HG03457 (cell line): ENCODE results near the gene RCAN2.

Source experiments
- ATAC-seq: cut with Tn5 transposase; IDR thresholded peaks from one replicate; pipeline ENCODE4 v1.9.1; 2021; ENCODE audit warnings: moderate number of reproducible peaks; ENCODE audit not compliant: unreplicated experiment

RCAN2 gene

GRCh38 chr6:46491628-46492547 is 639 bp upstream of the RCAN2 start:
- ATAC-seq, result no peak

GRCh38 chr6:46490425-46491200 is 636 bp downstream of the RCAN2 start:
- ATAC-seq, result no peak

- no peak for ATAC-seq
Measured at GRCh38 chr6:46486181-46486580, 5.1 kb downstream of the RCAN2 start.

GRCh38 chr6:46484081-46484820 is 7.0 kb downstream of the RCAN2 start:
- ATAC-seq, result no peak

- ATAC-seq, result no peak
Measured at GRCh38 chr6:46476301-46476700, 14.9 kb downstream of the RCAN2 start.

GRCh38 chr6:46473881-46474280 is 17.4 kb downstream of the RCAN2 start:
- ATAC-seq, result no peak

- ATAC-seq, result no peak
Measured at GRCh38 chr6:46472243-46472642, 19.0 kb downstream of the RCAN2 start.

GRCh38 chr6:46469021-46469420 is 22.2 kb downstream of the RCAN2 start:
- ATAC-seq, result no peak

- no peak for ATAC-seq
Measured at GRCh38 chr6:46468403-46469010, 22.7 kb downstream of the RCAN2 start.

- no peak for ATAC-seq
Measured at GRCh38 chr6:46466570-46466969, 24.7 kb downstream of the RCAN2 start.

GRCh38 chr6:46465294-46466165 is 25.7 kb downstream of the RCAN2 start:
- no peak for ATAC-seq

- ATAC-seq, result no peak
Measured at GRCh38 chr6:46456297-46456696, 35.0 kb downstream of the RCAN2 start.

GRCh38 chr6:46454691-46455090 is 36.6 kb downstream of the RCAN2 start:
- ATAC-seq, result no peak

- ATAC-seq, result no peak
Measured at GRCh38 chr6:46453741-46454316, 37.4 kb downstream of the RCAN2 start.

GRCh38 chr6:46453216-46453615 is 38.0 kb downstream of the RCAN2 start:
- ATAC-seq, result no peak

- no peak for ATAC-seq
Measured at GRCh38 chr6:46452312-46452917, 38.8 kb downstream of the RCAN2 start.

GRCh38 chr6:46451343-46451742 is 39.9 kb downstream of the RCAN2 start:
- no peak for ATAC-seq

GRCh38 chr6:46444772-46445454 is 46.3 kb downstream of the RCAN2 start:
- ATAC-seq, result no peak

- no peak for ATAC-seq
Measured at GRCh38 chr6:46443623-46444022, 47.6 kb downstream of the RCAN2 start.
